ENCODE measurements around the gene ARHGAP23.

DNA sequence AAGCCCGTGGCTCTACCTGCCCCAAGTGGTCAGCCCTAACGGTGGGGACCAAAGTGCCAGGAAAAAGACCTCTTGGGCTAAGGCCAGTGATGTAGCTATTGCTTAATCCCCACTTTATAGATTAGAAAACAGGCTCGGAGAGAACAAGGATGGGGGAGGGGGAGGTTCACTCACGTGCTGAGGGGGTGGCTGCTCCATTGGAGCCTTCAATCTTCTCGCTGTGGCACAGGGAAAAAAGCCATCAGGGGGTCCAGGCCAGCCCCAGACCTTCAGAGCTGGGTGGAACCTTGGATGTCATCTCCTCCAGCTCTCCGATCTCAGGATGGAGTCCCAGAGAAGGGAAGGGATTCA lies 131.6 kb downstream of the ARHGAP23 start:
- TF ChIP-seq, protein P1, sequence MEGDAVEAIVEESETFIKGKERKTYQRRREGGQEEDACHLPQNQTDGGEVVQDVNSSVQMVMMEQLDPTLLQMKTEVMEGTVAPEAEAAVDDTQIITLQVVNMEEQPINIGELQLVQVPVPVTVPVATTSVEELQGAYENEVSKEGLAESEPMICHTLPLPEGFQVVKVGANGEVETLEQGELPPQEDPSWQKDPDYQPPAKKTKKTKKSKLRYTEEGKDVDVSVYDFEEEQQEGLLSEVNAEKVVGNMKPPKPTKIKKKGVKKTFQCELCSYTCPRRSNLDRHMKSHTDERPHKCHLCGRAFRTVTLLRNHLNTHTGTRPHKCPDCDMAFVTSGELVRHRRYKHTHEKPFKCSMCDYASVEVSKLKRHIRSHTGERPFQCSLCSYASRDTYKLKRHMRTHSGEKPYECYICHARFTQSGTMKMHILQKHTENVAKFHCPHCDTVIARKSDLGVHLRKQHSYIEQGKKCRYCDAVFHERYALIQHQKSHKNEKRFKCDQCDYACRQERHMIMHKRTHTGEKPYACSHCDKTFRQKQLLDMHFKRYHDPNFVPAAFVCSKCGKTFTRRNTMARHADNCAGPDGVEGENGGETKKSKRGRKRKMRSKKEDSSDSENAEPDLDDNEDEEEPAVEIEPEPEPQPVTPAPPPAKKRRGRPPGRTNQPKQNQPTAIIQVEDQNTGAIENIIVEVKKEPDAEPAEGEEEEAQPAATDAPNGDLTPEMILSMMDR (IDR thresholded peaks at IDR 0.05 in 2 of 3, conservative IDR thresholded peaks at IDR 0.05 in 1 of 3; ENCODE audit: control insufficient read depth in 2 of 3, extremely low read depth in 1 of 3, insufficient read depth in 1 of 3, low read depth in 3 of 3, low read length in 3 of 3) = no peak
- TF ChIP-seq POLR2AphosphoS5 (IDR thresholded peaks at IDR 0.05; ENCODE audit: low read length) (no peak), CREB1 (IDR thresholded peaks at IDR 0.05; ENCODE audit: low read depth) (no peak), EGR1 (IDR thresholded peaks at IDR 0.05; ENCODE audit: borderline replicate concordance in 1 of 2, low read depth in 2 of 2, low read length in 2 of 2) (no peak), BRCA1 (IDR thresholded peaks at IDR 0.05; ENCODE audit: low read depth, low read length) (no peak), KDM1A (IDR thresholded peaks at IDR 0.05; ENCODE audit: borderline replicate concordance) (no peak), SPI1 (IDR thresholded peaks at IDR 0.05; ENCODE audit: borderline replicate concordance, insufficient read depth, low read depth, low read length) (no peak), YY1 (IDR thresholded peaks at IDR 0.05; ENCODE audit: low read depth, low read length) (no peak), EZH2 (IDR thresholded peaks at IDR 0.05; ENCODE audit: borderline replicate concordance, control insufficient read depth, low read depth, low read length) (no peak), ZNF207 (IDR thresholded peaks at IDR 0.05; ENCODE audit: borderline replicate concordance) (no peak), ZNF274 (IDR thresholded peaks at IDR 0.05; ENCODE audit: insufficient read depth, insufficient read length) (no peak), HDAC6 (IDR thresholded peaks at IDR 0.05; ENCODE audit: unreplicated experiment) (no peak), SMARCA5 (IDR thresholded peaks at IDR 0.05) (no peak)
